Vagina (tissue), 2 donors: Measurements from ENCODE around the gene ASB15. TPM values are rescaled to one million over a fixed set of nuclear protein-coding genes. Genes with fewer than 3 reads are reported as not detected.

Experiments used
- DNase-seq, 2 donors: peaks; one replicate each; pipeline ENCODE4 v3.0.0-alpha.2; 2017; ENCODE audit errors: extremely low spot score in 2 of 2
- H3K27ac ChIP-seq: fragments of 200-600 bp; sonication (generic); one replicate; pipeline ENCODE4 v1.5.1; 2019
- H3K27me3 ChIP-seq: fragments of 200-600 bp; sonication (generic); one replicate; pipeline ENCODE4 v1.5.1; 2019
- H3K36me3 ChIP-seq, 2 donors: fragments of 200-600 bp; sonication (generic); one replicate each; pipeline ENCODE4 v1.5.1; 2017 to 2019
- H3K4me1 ChIP-seq: fragments of 200-600 bp; sonication (generic); one replicate; pipeline ENCODE4 v1.5.1; 2019
- H3K4me3 ChIP-seq, 2 donors: fragments of 200-600 bp; sonication (generic); 1 replicate in 1 of 2; 2 replicates in 1 of 2; pipeline ENCODE4 v1.5.1; 2016 to 2019
- H3K9me3 ChIP-seq: fragments of 200-600 bp; sonication (generic); one replicate; pipeline ENCODE4 v1.5.1; 2019
- POLR2A ChIP-seq, 2 donors: fragments of 450-650 bp; IDR thresholded peaks; one replicate each; pipeline ENCODE4 v1.6.1; 2017; ENCODE audit warnings: antibody characterized with exemption in 2 of 2, mild to moderate bottlenecking in 2 of 2, moderate library complexity in 2 of 2
- POLR2AphosphoS5 ChIP-seq, 2 donors: sonication (generic); formaldehyde crosslinking; IDR thresholded peaks; one replicate each; pipeline ENCODE4 v1.9.0; 2017; ENCODE audit warnings: antibody characterized with exemption in 2 of 2, mild to moderate bottlenecking in 2 of 2, low read depth in 1 of 2; ENCODE audit not compliant: insufficient read depth in 1 of 2
- intact Hi-C: fragments of 100-400 bp; cut with DNase I; formaldehyde crosslinking; loops from one replicate; pipeline ENCODE4 v1.15.1; 2023
- total RNA-seq: library from RNA; depleted of rRNA; stranded (reverse); fragments of >200 nt; gene quantifications from one replicate; pipeline ENCODE4 v1.2.3, GENCODE V29; 2016
- TF ChIP-seq, protein P1 (sequence below), 3 experiments: fragments of 450-650 bp in 2 of 3; fragments of 200-600 bp in 1 of 3; sonication (generic) in 1 of 3; IDR thresholded peaks; one replicate each; pipeline ENCODE4 v1.5.1; 2017 to 2019; ENCODE audit warnings: antibody characterized with exemption in 3 of 3, mild to moderate bottlenecking in 2 of 3, moderate library complexity in 2 of 3

Gene ASB15
- total RNA-seq, 1 donor from 2014 or later = not detected

DNA sequence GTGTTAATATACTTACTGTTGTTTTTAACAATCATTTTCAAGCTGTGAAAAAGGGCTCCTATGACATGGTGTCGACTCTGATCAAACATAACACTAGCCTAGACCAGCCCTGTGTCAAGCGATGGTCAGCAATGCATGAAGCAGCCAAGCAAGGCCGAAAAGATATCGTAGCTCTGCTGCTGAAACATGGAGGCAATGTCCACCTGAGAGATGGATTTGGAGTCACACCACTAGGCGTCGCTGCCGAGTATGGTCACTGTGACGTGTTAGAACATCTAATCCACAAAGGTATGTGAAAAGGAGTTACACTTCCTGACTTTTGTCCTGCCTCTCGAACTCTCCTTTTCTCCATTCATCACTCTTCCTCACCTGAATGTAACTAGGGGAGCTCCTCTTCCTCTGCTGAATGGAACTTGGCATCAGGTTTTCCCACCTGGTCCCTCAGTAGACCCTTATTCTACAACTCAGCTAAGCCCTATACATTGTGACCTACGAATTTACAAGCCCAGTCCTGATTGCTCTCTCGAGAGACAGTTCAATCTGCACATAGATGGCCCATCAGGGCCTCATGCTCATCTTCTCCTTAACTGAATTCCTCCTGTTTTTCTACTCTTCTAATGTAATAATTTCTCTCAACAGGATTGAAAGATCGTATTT lies 23.0 kb downstream of the ASB15 start:
- H3K36me3 ChIP-seq = no peaks in the 10 kb centered on the region
- TF ChIP-seq POLR2A (IDR thresholded peaks at IDR 0.05) = no peak
- TF ChIP-seq POLR2AphosphoS5 (IDR thresholded peaks at IDR 0.05; ENCODE audit: insufficient read depth in 1 of 2, low read depth in 1 of 2) = no peak
- TF ChIP-seq, protein P1, sequence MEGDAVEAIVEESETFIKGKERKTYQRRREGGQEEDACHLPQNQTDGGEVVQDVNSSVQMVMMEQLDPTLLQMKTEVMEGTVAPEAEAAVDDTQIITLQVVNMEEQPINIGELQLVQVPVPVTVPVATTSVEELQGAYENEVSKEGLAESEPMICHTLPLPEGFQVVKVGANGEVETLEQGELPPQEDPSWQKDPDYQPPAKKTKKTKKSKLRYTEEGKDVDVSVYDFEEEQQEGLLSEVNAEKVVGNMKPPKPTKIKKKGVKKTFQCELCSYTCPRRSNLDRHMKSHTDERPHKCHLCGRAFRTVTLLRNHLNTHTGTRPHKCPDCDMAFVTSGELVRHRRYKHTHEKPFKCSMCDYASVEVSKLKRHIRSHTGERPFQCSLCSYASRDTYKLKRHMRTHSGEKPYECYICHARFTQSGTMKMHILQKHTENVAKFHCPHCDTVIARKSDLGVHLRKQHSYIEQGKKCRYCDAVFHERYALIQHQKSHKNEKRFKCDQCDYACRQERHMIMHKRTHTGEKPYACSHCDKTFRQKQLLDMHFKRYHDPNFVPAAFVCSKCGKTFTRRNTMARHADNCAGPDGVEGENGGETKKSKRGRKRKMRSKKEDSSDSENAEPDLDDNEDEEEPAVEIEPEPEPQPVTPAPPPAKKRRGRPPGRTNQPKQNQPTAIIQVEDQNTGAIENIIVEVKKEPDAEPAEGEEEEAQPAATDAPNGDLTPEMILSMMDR (IDR thresholded peaks at IDR 0.05) = no peak
- intact Hi-C loops = no loop called here
- no peaks in the 10 kb centered on the region for H3K27me3 ChIP-seq
- no peaks in the 10 kb centered on the region for H3K4me1 ChIP-seq
- no peak for DNase-seq
- H3K4me3 ChIP-seq = no peak overlapping the region
- H3K9me3 ChIP-seq = no peaks in the 10 kb centered on the region
- H3K27ac ChIP-seq = no peak overlapping the region

DNA sequence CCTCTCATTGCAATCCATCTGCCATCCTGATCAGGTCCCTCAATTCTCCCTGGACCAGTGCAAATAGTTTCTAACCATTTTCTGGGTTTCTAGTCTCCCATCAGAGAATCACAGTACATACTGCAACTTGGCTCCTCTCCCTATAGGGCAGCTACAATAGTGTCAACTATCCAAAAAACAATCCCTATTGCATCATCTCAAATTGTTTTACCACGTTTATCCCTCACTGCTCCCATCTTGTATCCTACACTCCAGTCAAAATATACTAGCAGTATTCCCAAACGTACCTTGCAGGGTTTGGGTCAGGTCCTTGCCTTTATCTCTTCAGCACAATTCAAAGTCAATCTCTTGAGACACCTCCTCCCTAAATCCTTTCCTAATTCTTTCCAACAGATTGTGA lies 23.6 kb downstream of the ASB15 start:
- Histone ChIP-seq H3K4me3 (no peak overlapping the region), H3K36me3 (no peaks in the 10 kb centered on the region), H3K27ac (no peak overlapping the region), H3K9me3 (no peaks in the 10 kb centered on the region), H3K27me3 (no peaks in the 10 kb centered on the region), H3K4me1 (no peaks in the 10 kb centered on the region)
- intact Hi-C loops = no loop called here
- no peak for DNase-seq
- TF ChIP-seq, protein P1 (IDR thresholded peaks at IDR 0.05) = no peak
- TF ChIP-seq POLR2A (IDR thresholded peaks at IDR 0.05) (no peak), POLR2AphosphoS5 (IDR thresholded peaks at IDR 0.05; ENCODE audit: insufficient read depth in 1 of 2, low read depth in 1 of 2) (no peak)

DNA sequence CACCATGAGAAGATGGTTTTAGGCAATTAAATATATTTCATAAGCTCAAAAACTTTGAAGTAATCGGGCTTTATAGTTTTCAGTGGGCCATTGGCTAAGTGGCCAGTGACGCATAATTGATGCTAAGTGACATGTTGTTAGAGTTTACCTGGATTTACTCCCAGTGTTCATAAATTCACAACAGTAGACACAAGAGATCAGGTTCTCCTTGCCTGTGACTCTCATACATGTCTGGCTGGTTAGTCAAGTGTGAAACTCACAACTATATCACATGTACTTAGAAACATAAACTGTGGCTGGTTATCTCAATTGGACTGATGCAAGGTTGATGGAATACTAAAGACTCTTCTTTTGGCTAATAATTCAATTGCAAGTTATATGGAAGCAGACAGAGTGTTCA lies 26.2 kb downstream of the ASB15 start:
- no peak for TF ChIP-seq POLR2A (IDR thresholded peaks at IDR 0.05)
- TF ChIP-seq POLR2AphosphoS5 (IDR thresholded peaks at IDR 0.05; ENCODE audit: insufficient read depth in 1 of 2, low read depth in 1 of 2) = no peak
- TF ChIP-seq, protein P1 (IDR thresholded peaks at IDR 0.05) = no peak
- Histone ChIP-seq H3K4me3 (no peak overlapping the region), H3K36me3 (no peaks in the 10 kb centered on the region), H3K4me1 (no peaks in the 10 kb centered on the region), H3K27ac (no peak overlapping the region), H3K27me3 (no peaks in the 10 kb centered on the region), H3K9me3 (no peaks in the 10 kb centered on the region)
- intact Hi-C loops = no loop called here
- no peak for DNase-seq

DNA sequence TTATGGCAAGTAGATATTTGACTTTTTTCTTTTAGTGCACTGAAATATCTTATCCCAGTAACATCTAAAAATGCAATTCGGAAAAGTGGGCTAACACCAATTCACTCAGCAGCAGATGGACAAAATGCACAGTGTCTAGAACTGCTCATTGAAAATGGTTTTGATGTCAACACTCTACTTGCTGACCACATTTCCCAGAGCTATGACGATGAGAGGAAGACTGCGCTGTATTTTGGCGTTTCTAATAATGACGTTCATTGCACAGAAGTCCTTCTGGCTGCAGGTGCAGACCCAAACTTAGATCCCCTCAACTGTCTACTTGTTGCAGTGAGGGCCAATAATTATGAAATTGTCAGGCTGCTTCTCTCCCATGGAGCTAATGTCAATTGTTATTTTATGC lies 27.2 kb downstream of the ASB15 start:
- no peaks in the 10 kb centered on the region for H3K9me3 ChIP-seq
- no peak overlapping the region for H3K4me3 ChIP-seq
- H3K4me1 ChIP-seq = no peaks in the 10 kb centered on the region
- H3K36me3 ChIP-seq = no peaks in the 10 kb centered on the region
- TF ChIP-seq, protein P1 (IDR thresholded peaks at IDR 0.05) = no peak
- TF ChIP-seq POLR2A (IDR thresholded peaks at IDR 0.05) = no peak
- TF ChIP-seq POLR2AphosphoS5 (IDR thresholded peaks at IDR 0.05; ENCODE audit: insufficient read depth in 1 of 2, low read depth in 1 of 2) = no peak
- no peaks in the 10 kb centered on the region for H3K27me3 ChIP-seq
- no peak overlapping the region for H3K27ac ChIP-seq
- no peak for DNase-seq
- intact Hi-C loops = no loop called here

DNA sequence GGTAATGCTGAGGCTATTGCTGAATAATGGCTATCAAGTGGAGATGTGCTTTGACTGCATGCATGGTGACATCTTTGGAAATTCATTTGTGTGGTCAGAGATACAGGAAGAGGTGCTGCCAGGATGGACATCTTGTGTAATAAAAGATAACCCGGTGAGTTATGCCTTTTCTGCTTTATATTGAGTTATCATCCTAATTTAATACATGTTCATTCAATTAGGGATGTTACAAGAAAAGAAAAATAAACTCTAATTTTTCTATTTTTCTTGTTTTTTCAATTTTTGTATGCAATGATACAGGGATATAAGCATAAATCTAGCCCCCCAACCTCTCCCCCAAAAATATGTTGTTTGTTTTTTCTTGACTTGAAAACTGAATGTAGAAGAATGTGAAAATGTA lies 27.7 kb downstream of the ASB15 start:
- DNase-seq = no peak
- intact Hi-C loops = no loop called here
- H3K4me3 ChIP-seq = no peak overlapping the region
- no peak overlapping the region for H3K27ac ChIP-seq
- no peaks in the 10 kb centered on the region for H3K27me3 ChIP-seq
- no peak for TF ChIP-seq POLR2AphosphoS5 (IDR thresholded peaks at IDR 0.05; ENCODE audit: insufficient read depth in 1 of 2, low read depth in 1 of 2)
- TF ChIP-seq, protein P1 (IDR thresholded peaks at IDR 0.05) = no peak
- no peak for TF ChIP-seq POLR2A (IDR thresholded peaks at IDR 0.05)
- H3K36me3 ChIP-seq = no peaks in the 10 kb centered on the region
- H3K9me3 ChIP-seq = no peaks in the 10 kb centered on the region
- H3K4me1 ChIP-seq = no peaks in the 10 kb centered on the region
